HG03469 (cell line): ENCODE data around the gene ZFAND2B.
"Not testable (repeated sequence)": the region's sequence is repeated elsewhere in the genome, so short reads cannot be mapped to it uniquely, and the experiment has no call there.

Source experiments
- ATAC-seq: cut with Tn5 transposase; IDR thresholded peaks from one replicate; pipeline ENCODE4 v1.9.1; 2021; ENCODE audit warnings: mild to moderate bottlenecking, moderate library complexity, moderate number of reproducible peaks; ENCODE audit not compliant: unreplicated experiment

ZFAND2B gene

GRCh38 chr2:219249203-219249980, 42.8 kb downstream of the ZFAND2B start:
- peak; percentile 22 for ATAC-seq

- ATAC-seq: no peak
Measured at GRCh38 chr2:219250049-219250781, 43.6 kb downstream of the ZFAND2B start.

DNA sequence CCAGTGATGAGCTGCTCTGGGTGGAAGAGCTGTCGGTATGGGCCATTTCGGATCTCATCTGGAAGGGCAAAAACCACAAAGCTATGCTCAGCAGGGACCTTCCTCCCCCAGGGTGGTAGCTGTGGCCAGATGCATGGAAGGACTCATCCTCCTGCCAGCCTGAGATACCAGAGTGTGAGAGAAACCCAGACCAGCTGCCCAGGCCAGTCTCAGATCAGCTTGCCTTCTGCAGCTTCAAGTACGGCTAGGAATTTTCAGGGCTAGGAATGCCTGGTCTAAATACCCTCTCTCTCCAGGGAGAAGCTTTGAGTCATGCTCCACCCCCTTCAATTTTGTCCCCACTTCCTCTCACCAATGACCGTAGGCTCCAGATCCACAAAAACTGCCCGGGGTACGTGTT, 45.1 kb downstream of the ZFAND2B start:
- ATAC-seq: no peak

GRCh38 chr2:219252084-219252483, 45.5 kb downstream of the ZFAND2B start:
- ATAC-seq: no peak

DNA sequence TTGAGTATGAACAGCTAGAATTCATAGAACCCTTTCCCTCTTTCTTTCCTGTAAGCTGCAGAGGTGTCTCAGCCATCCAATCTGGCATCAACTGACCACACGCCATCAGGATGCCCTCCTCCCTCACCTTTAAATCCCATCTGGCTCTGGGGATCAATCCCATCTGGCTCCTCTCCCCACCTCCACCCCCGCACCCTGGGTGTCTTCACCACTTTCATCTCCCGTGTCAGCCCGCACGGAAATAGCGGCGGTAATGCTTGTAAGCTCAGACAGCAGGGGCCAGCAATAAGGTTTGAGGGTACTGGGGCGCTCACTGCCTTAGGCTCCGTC, 46.0 kb downstream of the ZFAND2B start:
- ATAC-seq: no peak

GRCh38 chr2:219252900-219253752, 46.5 kb downstream of the ZFAND2B start, which contains the start of gene TUBA4B:
Gene TUBA4B, plus strand, starts transcription at chr2:219253243. Its CDS starts 165 bp downstream, at chr2:219253408.
- ATAC-seq: no peak

- peak; percentile 26 for ATAC-seq
Measured at GRCh38 chr2:219253753-219254589, 47.4 kb downstream of the ZFAND2B start, which contains the start of gene TUBA4A. Gene TUBA4A, minus strand, starts transcription at chr2:219253918. Its CDS starts 60 bp downstream, at chr2:219253858.

DNA sequence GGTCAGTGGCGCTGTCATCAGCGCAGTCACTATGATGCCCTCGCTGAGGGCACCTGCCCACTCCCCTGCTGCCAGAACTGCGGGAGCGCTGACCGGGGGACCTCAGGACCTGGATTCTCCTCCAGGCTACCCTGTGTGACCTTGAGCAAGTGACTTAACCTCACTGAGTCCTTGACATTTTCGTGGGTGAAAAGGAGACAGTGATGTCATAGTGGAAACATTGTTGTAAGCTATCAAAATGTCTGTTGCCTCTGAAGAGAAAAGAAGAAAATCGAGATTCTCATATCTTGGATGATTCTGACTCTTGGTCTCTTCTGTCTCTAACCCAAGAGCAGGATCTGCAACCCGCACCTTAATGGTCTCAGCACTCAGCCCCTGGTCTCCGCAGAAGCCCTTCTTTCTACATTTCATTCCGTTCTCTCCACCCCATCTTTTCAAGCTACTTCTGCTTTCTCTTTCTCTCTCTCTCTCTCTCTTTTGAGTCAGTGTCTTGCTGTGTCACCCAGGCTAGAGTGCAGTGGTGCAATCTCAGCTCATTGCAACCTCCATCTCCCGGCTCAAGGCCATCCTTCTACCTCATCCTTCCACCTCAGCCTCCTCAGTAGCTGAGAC, 48.1 kb downstream of the ZFAND2B start:
- peak; percentile 15 for ATAC-seq

DNA sequence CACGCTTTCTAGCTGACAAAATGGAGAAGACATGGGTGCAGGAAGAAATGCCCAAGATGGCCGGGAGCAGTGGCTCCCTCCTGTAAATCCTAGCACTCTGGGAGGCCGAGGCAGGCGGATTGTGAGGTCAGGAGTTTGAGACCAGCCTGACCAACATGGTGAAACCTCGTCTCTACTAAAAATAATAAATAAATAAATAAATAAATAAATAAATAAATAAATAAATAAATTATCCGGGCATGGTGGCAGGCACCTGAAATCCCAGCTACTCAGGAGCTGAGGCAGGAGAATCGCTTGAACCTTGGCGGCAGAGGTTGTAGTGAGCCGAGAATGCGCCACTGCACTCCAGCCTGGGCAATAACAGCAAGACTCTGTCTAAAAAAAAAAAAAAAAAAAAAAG, 52.4 kb downstream of the ZFAND2B start:
- not testable (repeated sequence) for ATAC-seq
